Adrenal gland (tissue), 12 donors: ENCODE measurements around the gene FKRP. TPM values are rescaled to one million over a fixed set of nuclear protein-coding genes. Genes with fewer than 3 reads are reported as not detected.
"Not testable (repeated sequence)": the region's sequence is repeated elsewhere in the genome, so short reads cannot be mapped to it uniquely, and the experiment has no call there.

Experiments used
- DNase-seq, 7 donors: peaks; one replicate each; pipeline ENCODE4 v3.0.0-alpha.2; 2019 to 2020
- H3K27ac ChIP-seq, 5 donors: fragments of 200-600 bp; sonication (generic) in 4 of 5; 1 replicate in 3 of 5; 2 replicates in 2 of 5; pipeline versions ENCODE4 v1.5.1 to v1.8.0; 2016 to 2020; ENCODE audit warnings: mild to moderate bottlenecking in 1 of 5
- H3K27me3 ChIP-seq: fragments of 200-600 bp; 2 replicates; pipeline ENCODE4 v1.8.0; 2021
- H3K36me3 ChIP-seq, 2 donors: fragments of 200-600 bp; replicated peaks in 1 of 2; 1 replicate in 1 of 2; 2 replicates in 1 of 2; pipeline versions ENCODE4 v1.5.1 to v1.8.0; 2018 to 2022
- H3K4me1 ChIP-seq, 2 donors: fragments of 200-600 bp; replicated peaks in 1 of 2; 1 replicate in 1 of 2; 2 replicates in 1 of 2; pipeline versions ENCODE4 v1.5.1 to v1.8.0; 2018 to 2021
- H3K4me3 ChIP-seq, 4 donors: fragments of 200-600 bp; sonication (generic) in 3 of 4; one replicate each; pipeline ENCODE4 v1.5.1; 2016 to 2018
- H3K9me3 ChIP-seq, 3 donors: fragments of 200-600 bp; sonication (generic) in 1 of 3; replicated peaks in 1 of 3; 1 replicate in 2 of 3; 2 replicates in 1 of 3; pipeline versions ENCODE4 v1.5.1 to v1.8.0; 2016 to 2021
- POLR2A ChIP-seq, 2 donors: fragments of 450-650 bp; IDR thresholded peaks; one replicate each; pipeline ENCODE4 v1.6.1; 2017; ENCODE audit warnings: antibody characterized with exemption in 2 of 2, mild to moderate bottlenecking in 2 of 2, moderate library complexity in 1 of 2
- WGBS, 4 donors: extraction: QIAGEN DNeasy Blood & Tissue Kit in 2 of 4; methylation state at CpG; one replicate each; pipeline versions ENCODE4 v1.1.5 to v1.1.7; 2013 to 2017; 5-methylcytosine and 5-hydroxymethylcytosine counted together
- intact Hi-C, 2 donors: fragments of 100-400 bp; cut with DNase I; formaldehyde crosslinking; loops; one replicate each; pipeline versions ENCODE4 v1.14.1 to v1.15.0; 2022 to 2023
- microRNA counts, 2 donors: library from miRNA; unstranded; fragments of <30 nt; microRNA quantifications; one replicate each; lab custom pipeline; 2016
- microRNA-seq, 3 donors: library from miRNA; unstranded; fragments of <30 nt; microRNA quantifications; one replicate each; pipeline ENCODE4, GENCODE V29; 2017 to 2020
- polyA plus RNA-seq, 3 donors: library from polyadenylated mRNA; stranded (reverse); fragments of 200-250 nt in 2 of 3; fragments of 350-450 nt in 1 of 3; fragmentation: Illumina TruSeq in 1 of 3; extraction: RNeasy Lipid Tissue Mini Kit (QIAGEN cat#74804) in 1 of 3; gene quantifications; one replicate each; pipeline ENCODE4 v1.2.3, GENCODE V29; 2013 to 2014
- small RNA-seq, 2 donors: library from RNA; depleted of rRNA; stranded (forward); fragments of <200 nt; gene quantifications; one replicate each; pipeline ENCODE3, GENCODE V24; 2016
- total RNA-seq, 9 donors: library from RNA; depleted of rRNA in 4 of 9; stranded (reverse); fragments of >200 nt in 4 of 9; fragments of 120-200 nt in 1 of 9; fragmentation: NEBNext Ultra II Directional in 1 of 9; extraction: Animal tissue kit (Norgen Biotek cat#: 25700) in 1 of 9; gene quantifications; one replicate each; pipeline versions ENCODE4 v1.1.0 to v1.2.4, GENCODE V29; 2013 to 2023
- TF ChIP-seq, protein P1 (sequence below), 6 experiments: fragments of 450-650 bp in 4 of 6; fragments of 200-600 bp in 2 of 6; sonication (generic) in 1 of 6; IDR thresholded peaks; 1 replicate in 5 of 6; 2 replicates in 1 of 6; pipeline versions ENCODE4 v1.5.1 to v1.8.0; 2016 to 2021; ENCODE audit warnings: antibody characterized with exemption in 6 of 6, mild to moderate bottlenecking in 2 of 6, moderate library complexity in 1 of 6
- donor health status: healthy with polysubstance abuse.
- donor health status: Bipolar disorder and iron deficiency.
- donor health status: DM: yes; HTN: yes; CAD: no.
- donor health status: DM: no; HTN: no; CAD: no.
- donor health status: DM: no; HTN: no; CAD: no.
- donor health status: DM: yes; HTN: yes; CAD: no.

FKRP gene
- total and polyA plus RNA-seq, 12 donors = 5.5 to 31.2 (median 16.7) TPM

DNA sequence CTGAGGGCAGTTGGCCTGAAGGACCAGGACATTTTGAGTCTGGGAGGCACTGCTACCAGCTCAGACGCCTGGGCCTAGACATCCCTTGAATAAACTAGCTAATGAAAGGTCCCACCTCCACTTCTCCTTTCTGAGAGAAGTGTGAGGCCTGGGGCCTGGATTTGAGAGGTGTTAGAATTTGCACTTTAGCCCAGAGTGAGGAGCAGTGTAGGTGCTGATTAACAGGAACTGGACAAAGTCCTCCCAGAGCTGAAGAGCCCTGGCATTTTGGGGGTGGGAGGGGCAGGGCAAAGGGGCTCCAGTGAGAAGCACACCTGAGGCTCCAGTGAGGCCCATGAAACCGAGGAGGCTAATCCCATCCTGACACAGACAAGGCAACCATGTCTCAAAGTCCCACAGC is 57.7 kb downstream of the FKRP start:
- Histone ChIP-seq H3K4me1 (no peaks in the 10 kb centered on the region), H3K36me3 (no peaks in the 10 kb centered on the region), H3K4me3 (no peak overlapping the region), H3K9me3 (no peaks in the 10 kb centered on the region), H3K27me3 (no peaks in the 10 kb centered on the region), H3K27ac (no peak overlapping the region)
- TF ChIP-seq, protein P1, sequence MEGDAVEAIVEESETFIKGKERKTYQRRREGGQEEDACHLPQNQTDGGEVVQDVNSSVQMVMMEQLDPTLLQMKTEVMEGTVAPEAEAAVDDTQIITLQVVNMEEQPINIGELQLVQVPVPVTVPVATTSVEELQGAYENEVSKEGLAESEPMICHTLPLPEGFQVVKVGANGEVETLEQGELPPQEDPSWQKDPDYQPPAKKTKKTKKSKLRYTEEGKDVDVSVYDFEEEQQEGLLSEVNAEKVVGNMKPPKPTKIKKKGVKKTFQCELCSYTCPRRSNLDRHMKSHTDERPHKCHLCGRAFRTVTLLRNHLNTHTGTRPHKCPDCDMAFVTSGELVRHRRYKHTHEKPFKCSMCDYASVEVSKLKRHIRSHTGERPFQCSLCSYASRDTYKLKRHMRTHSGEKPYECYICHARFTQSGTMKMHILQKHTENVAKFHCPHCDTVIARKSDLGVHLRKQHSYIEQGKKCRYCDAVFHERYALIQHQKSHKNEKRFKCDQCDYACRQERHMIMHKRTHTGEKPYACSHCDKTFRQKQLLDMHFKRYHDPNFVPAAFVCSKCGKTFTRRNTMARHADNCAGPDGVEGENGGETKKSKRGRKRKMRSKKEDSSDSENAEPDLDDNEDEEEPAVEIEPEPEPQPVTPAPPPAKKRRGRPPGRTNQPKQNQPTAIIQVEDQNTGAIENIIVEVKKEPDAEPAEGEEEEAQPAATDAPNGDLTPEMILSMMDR (IDR thresholded peaks at IDR 0.05) = no peak
- TF ChIP-seq POLR2A (IDR thresholded peaks at IDR 0.05) = no peak
- 77 to 90% (median 80%) methylated on average over 2 of the region's 2 CpGs for WGBS, 4 donors
- DNase-seq = no peak
- intact Hi-C loops = no loop called here

DNA sequence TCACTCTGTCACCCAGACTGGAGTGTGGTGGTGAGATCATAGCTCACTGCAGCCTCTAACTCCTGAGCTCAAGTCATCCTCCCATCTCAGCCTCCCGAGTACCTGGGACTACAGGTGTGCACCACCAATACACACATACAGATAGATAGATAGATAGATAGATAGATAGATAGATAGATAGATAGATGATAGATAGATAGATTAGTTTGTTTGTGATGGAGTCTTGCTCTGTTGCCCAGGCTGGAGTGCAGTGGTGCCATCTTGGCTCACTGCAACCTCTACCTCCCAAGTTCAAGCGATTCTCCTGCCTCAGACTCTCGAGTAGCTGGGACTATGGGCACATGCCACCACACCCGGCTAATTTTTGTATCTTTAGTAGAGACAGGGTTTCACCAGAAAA is 58.6 kb downstream of the FKRP start:
- WGBS, 4 donors = 83 to 92% (median 87%) methylated on average over 4 of the region's 4 CpGs
- H3K36me3 ChIP-seq, H3K9me3 ChIP-seq, intact Hi-C loops, H3K4me3 ChIP-seq, H3K4me1 ChIP-seq, DNase-seq, H3K27me3 ChIP-seq, H3K27ac ChIP-seq: not testable (repeated sequence)

DNA sequence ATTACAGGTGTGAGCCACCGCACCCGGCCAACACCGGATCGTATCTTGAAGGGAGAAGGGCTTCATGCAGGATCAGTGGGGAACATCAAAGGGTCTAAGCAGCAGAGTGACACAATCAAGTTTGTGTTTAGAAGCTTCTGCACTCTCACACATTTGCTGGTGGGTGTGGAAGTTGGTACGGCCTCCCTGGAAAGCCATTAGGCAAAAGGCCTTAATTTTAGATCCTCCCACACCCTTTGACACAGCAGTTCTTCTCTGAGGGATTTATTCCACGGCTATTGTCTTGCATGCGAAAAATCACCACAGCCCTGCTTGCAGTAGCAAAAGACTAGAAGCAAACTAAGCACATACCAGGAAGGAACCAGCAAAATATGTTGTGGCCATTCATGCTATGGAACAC is 60.8 kb downstream of the FKRP start:
- intact Hi-C loops = no loop called here
- WGBS, 4 donors = 86 to 91% (median 90%) methylated on average over 7 of the region's 7 CpGs
- Histone ChIP-seq H3K9me3 (no peaks in the 10 kb centered on the region), H3K27me3 (no peaks in the 10 kb centered on the region), H3K36me3 (no peaks in the 10 kb centered on the region), H3K4me1 (no peaks in the 10 kb centered on the region), H3K27ac (no peak overlapping the region), H3K4me3 (no peak overlapping the region)
- DNase-seq = no peak
- TF ChIP-seq POLR2A (IDR thresholded peaks at IDR 0.05) = no peak
- TF ChIP-seq, protein P1 (IDR thresholded peaks at IDR 0.05) = no peak

MicroRNAs within 50 kb of the gene (microRNA counts, 767-probe panel; counts per million panel counts)
- microRNA hsa-miR-320e (lab: Ali Mortazavi, UCI) = 0 to 2,585 counts per million in 2 donors

Small RNA genes lying within 50 kb of the gene (microRNA-seq; reads per million reads assigned to microRNA genes)
- 3.1 to 8.5 (median 4.8) reads per million in 3 donors for gene MIR320E

Small RNA genes lying within 50 kb of the gene (small RNA-seq; reads per million reads assigned to genes)
- gene MIR320E = 0 to 0.08 reads per million in 2 donors
- 0 reads per million in 2 donors for gene RF00019

Other genes with a start within 250 kb of the FKRP start
- gene CALM3, start 144.7 kb upstream of the FKRP start, total RNA-seq = 100 to 1,000 TPM; 177 to 334 (median 271) TPM
- 100 to 1,000 TPM; 219 to 579 (median 372) TPM for gene CALM3, start 144.7 kb upstream of the FKRP start, polyA plus RNA-seq
- 10 to 100 TPM in 4 of 9 donors, 1 to 10 TPM in 4, under 1 TPM in 1; 0.94 to 24.8 (median 9.0) TPM for gene PTGIR, start 121.0 kb upstream of the FKRP start, total RNA-seq
- 10 to 100 TPM in 2 of 3 donors, 1 to 10 TPM in 1; 2.5 to 21.1 (median 11.6) TPM for gene PTGIR, start 121.0 kb upstream of the FKRP start, polyA plus RNA-seq
- 1 to 10 TPM in 1 of 9 donors, not detected in 8; 3.9 TPM for gene GNG8, start 109.9 kb upstream of the FKRP start, total RNA-seq
- gene GNG8, start 109.9 kb upstream of the FKRP start, polyA plus RNA-seq = not detected
- 1 to 10 TPM; 1.7 to 9.8 (median 4.0) TPM for gene DACT3, start 84.9 kb upstream of the FKRP start, total RNA-seq
- 1 to 10 TPM; 2.3 to 3.8 (median 2.6) TPM for gene DACT3, start 84.9 kb upstream of the FKRP start, polyA plus RNA-seq
- 10 to 100 TPM in 8 of 9 donors, 1 to 10 TPM in 1; 7.7 to 37.0 (median 23.7) TPM for gene PRKD2, start 28.9 kb upstream of the FKRP start, total RNA-seq
- gene PRKD2, start 28.9 kb upstream of the FKRP start, polyA plus RNA-seq = 10 to 100 TPM in 2 of 3 donors, 1 to 10 TPM in 1; 6.8 to 77.1 (median 53.7) TPM
- gene STRN4, start 393 bp downstream of the FKRP start, total RNA-seq = 10 to 100 TPM; 38.4 to 85.7 (median 66.2) TPM
- gene STRN4, start 393 bp downstream of the FKRP start, polyA plus RNA-seq = 10 to 100 TPM; 22.3 to 92.8 (median 65.3) TPM
- 10 to 100 TPM in 8 of 9 donors, 1 to 10 TPM in 1; 4.7 to 56.9 (median 33.0) TPM for gene SLC1A5, start 42.5 kb downstream of the FKRP start, total RNA-seq
- 10 to 100 TPM; 13.3 to 32.3 (median 14.7) TPM for gene SLC1A5, start 42.5 kb downstream of the FKRP start, polyA plus RNA-seq
- gene AP2S1, start 104.8 kb downstream of the FKRP start, total RNA-seq = 100 to 1,000 TPM; 123 to 216 (median 189) TPM
- gene AP2S1, start 104.8 kb downstream of the FKRP start, polyA plus RNA-seq = 100 to 1,000 TPM in 1 of 3 donors, 10 to 100 TPM in 2; 91.1 to 149 (median 99.3) TPM
- gene ARHGAP35, start 114.9 kb downstream of the FKRP start, total RNA-seq = 10 to 100 TPM; 27.0 to 48.3 (median 40.3) TPM
- 10 to 100 TPM in 2 of 3 donors, 1 to 10 TPM in 1; 7.0 to 24.1 (median 22.3) TPM for gene ARHGAP35, start 114.9 kb downstream of the FKRP start, polyA plus RNA-seq